Raji (cell line): ENCODE data around the gene SYT13.

ENCODE experiments used
- POLR2A ChIP-seq: IDR thresholded peaks from 2 replicates; pipeline ENCODE4 v1.6.1; 2011; ENCODE audit warnings: low read depth, low read length, control low read depth; ENCODE audit not compliant: insufficient read depth

Gene SYT13

DNA sequence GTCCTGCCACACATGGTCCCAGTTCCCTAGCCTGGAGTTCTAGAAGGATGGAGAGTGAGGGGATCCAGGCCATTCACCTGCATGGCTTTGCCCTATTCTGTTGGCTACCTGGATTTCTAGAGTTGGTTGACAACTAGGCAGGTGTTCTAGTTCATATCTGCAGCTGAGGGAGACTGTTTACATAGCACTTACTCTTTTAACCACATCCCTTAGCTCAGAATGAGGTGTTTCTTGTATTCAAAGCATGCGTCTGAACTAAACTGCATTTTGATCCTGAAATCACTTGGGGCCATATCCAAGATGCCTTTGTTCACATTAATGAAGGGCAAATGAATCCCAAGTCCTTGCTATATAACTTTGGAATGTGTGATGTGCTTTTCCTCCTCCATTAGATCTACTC lies 60.9 kb downstream of the SYT13 start:
- no peak for TF ChIP-seq POLR2A

DNA sequence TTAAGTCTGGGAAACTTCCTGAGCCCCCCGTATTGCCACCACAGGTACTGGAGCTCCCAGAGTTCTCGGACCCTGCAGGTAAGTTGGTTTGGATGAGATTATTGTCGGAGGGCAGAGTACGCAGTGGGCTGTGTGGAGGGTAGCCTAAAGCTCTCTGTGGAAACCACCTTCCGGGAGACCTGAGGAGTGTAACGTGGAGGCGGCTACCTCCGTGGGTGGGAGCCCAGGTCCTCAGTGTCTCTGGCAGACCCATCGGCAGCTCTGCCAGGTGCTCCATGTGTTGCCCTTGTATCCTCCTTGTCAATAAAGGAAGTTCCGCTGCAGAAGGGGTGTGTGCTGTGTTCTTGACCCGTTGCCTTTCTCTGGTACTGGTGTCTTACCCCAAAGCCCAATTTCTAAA lies 61.4 kb downstream of the SYT13 start:
- TF ChIP-seq POLR2A: no peak

DNA sequence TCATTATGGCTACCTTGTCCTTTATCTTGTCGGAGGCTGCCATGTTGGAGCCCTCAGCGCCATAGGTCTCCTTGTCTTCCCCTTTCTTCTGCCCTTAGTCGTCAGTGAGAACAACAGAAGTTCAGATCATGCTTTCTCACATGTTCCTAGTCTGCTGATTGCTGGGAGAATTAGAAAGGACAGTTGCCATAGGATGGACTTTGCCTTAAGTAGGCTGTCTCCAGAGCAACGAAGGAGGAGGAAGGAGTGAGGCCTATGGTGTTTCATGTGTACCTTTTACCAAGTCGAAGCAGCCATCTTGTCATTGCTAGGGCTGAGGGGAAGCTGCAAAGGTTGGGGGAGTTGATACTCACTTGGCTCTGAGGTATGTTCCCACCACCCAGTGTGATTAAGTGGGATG lies 62.6 kb downstream of the SYT13 start:
- TF ChIP-seq POLR2A: no peak

DNA sequence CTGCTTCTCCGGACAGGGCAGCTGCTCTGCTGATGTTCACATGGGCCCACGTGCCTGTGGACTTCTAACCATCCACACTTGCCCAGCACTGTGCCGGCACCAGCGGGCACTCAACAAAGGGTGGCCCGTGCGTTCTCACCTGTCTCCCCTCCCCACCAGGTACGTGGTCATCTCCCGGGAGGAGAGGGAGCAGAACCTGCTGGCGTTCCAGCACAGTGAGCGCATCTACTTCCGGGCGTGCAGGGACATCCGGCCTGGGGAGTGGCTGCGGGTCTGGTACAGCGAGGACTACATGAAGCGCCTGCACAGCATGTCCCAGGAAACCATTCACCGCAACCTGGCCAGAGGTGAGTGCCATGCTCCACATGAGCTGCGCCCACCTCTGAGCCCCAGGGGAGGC lies 66.7 kb downstream of the SYT13 start:
- no peak for TF ChIP-seq POLR2A

DNA sequence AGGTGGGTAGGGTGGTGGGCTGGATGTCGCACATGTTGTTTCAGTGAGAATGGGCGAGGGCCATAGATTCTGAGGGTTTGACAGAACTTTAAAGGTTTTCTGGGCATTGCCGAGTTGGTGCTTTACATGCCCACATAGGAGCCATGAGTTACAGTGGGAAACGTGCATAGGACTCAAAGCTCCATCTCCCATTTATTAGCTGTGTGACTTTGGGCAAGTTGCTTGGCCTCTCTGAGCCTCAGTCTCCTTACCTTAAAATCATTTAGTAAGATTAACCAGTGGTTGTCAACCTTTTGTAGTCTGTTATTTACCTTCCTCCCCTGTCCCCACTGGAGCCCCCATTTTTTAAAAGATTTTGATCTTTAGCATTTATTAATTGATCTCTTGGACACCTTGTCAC lies 67.4 kb downstream of the SYT13 start:
- no peak for TF ChIP-seq POLR2A

DNA sequence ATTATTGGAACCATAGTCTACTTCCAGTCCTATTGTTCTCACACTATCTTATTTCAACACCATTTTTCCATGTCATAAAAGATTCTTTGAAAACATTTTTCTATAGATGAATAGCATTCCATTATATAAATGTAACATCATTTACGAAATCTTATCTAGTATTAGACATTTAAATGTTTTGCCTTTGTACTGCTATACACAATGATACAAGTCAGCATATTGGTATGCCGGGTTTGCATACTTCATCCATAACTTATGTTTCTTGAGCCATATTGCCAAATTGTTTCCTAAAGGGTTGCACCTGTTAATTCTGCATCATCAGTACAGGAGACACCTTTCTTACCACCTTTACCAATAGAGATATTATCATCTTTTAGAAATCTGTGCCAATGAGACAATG lies 68.2 kb downstream of the SYT13 start:
- no peak for TF ChIP-seq POLR2A

DNA sequence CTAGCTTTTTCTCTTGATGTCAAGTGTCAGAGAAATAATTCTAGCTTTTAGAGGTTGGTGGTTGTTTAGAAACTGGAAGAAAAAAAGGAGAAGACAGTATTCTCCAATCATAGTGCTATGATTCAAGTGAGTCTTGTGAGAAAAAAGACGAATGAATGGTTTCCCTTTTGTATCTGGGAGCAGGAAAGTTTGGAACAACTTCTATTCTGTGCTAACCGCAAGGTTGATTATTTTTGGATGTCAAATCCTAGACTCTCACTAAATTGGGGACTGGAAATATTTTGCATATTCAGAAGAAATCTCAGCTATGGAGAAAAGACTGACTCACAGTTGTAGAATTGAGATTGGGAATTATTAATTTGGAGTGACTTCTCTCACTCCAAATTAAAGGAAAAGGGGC lies 69.2 kb downstream of the SYT13 start:
- TF ChIP-seq POLR2A: no peak

DNA sequence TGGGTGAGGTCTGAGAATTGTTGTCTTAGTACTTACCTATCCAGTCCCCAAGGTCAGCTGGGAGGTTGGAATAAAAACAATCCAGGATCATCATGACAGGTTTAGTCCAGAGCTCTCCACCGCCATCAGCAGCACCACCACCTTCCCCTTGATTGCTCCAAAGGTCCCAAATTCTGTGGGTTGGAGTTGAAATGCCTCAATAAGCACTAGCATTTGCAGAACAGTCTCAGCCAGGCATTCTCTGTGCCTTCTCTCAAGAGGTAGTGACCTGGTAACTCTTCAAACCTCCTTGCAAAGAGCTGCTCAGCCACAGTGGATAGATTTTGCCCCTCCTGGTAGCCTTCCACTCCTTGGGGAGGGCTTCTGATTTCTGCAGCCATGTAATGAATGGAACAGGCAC lies 70.1 kb downstream of the SYT13 start:
- no peak for TF ChIP-seq POLR2A

DNA sequence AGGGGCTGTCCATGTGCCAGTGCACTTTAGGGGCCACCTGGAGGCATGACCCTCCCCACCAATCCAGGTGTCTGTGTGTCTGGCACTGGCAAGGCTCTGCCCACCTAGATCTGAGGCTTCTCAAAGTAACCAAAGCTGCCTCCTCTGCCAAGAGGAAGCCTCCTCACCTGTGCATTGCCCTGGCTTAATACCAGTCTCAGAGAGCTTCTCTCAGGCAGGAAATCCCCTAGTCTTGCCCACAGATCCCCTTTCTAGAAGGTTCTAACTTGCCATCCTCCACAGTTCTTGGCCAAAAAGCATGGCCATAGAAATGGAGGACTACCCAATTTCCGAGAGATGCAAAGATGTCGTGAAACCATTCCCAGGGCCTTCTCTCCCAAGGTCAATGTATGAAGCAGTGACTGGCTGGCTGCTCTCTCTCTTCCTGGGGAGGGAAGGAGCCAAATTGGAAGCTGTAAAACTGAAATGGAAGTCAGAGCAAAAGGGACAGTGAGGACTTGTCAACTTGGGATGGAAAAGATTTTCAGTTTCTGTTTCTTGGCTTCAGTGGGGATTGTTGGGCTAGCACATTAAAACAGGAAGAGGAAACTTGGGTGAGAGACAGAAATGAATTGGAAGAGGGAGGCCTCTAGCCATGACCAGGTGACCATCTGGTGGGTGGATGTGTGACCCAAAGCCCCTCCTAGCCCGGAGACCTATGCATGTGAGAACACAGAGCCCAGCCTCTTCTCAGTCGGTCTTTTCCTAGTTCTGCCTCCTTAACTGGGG lies 70.9 kb downstream of the SYT13 start:
- no peak for TF ChIP-seq POLR2A

DNA sequence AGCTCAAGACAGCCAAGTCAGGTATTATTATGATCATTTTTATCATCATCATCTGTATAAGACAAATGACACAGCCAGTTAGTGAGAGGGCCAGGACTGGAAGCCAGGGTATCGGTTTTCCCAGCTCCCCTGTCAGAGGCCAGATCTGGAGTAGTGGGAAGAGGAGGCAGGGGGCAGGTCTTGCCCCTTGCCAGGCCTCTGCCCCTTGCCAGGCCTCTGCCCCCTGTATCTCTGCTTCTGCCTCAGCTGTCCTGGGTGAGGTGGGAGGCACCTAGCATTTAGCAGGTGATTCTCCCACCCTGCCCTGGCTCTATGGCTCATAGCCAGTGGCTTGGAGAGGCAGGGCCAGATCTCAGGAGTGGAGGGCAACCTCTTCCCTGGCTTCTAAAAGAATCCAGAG lies 72.4 kb downstream of the SYT13 start:
- no peak for TF ChIP-seq POLR2A

DNA sequence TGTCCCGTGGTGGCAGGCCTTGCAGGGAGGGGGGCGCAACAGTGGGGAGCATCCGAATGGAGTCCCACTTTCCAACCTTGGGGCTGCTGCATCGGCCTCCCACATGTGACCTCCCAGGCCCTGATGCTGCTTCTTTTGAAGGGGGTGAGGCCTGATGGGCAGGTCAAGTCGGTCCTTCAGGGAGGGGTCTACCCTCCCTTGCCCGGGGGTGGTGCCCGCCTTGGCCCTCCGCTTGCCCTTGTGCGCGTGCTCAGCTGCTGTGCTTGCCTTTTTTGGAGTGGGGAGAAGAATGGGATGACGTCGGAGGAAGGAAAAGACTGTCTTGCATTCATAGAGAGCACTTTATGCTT lies 72.8 kb downstream of the SYT13 start:
- TF ChIP-seq POLR2A: no peak

DNA sequence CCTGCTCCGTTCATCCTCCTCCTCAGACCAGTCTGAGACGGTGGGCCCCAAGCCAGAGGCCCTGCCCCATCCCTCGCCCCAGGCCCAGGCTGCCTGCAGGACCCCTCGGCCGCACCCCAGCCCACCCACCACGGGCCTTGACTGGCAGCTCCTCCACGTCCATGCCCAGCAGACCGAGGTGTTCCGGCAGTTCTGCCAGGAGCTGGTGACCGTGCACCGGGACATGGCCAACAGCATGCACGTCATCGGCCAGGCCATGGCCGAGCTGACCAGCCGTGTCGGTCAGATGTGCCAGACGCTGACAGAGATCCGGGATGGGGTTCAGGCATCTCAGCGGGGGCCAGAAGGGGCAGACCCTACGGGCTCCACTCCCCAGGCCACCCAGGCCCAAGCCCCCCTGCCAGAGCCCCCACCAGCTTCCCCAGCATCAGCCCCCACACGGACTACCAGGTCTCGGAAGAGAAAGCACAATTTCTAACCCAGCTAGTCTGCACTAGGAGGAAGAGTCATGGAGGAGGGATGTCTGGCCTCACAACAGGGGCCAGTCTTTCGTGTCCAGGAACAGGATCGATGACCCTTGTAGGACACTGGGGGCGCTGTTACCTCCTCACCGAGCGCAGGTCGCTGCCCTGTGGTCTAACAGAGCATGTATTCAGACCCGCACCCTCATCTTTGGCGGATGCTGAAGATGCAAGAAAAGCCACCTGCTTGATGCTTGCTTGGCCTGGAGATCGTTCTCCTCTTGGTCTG lies 73.4 kb downstream of the SYT13 start:
- no peak for TF ChIP-seq POLR2A

DNA sequence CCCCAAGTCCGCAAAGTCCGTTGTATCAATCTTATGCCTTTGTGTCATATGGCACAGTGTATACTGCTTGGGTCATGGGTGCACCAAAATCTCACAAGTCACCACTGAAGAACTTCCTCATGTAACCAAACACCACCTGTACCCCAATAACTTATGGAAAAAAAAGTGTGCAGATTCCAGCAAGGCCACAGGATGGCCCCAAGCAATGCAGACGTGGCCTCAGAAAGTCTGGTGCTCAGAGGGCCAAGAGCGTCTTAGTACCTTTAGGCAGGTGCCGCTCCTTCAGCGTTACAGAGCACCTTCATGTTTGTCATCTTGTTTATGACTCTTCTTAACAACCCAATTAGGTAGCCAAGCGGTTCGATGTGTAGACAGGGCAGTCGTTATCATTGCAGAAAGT lies 74.4 kb downstream of the SYT13 start:
- TF ChIP-seq POLR2A: no peak

DNA sequence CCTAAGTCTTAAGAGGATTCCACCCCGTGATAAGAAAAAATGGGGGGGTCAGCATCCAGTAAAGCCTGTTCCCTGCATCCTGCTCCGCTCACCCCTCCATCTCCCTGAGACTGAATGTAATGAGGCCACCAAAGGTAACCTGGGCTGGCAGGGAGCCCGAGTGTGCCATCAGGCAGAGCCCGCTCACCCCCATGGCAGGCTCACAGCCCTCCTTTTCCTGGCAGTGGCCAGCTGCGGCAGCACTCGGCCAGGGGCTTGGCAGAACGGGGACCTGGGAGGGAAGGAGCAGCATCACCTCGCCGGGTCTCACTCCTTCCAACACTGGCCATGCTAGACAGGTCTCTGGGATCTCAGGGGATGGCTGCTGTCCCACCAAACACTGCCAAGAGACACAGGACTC lies 75.3 kb downstream of the SYT13 start:
- no peak for TF ChIP-seq POLR2A

DNA sequence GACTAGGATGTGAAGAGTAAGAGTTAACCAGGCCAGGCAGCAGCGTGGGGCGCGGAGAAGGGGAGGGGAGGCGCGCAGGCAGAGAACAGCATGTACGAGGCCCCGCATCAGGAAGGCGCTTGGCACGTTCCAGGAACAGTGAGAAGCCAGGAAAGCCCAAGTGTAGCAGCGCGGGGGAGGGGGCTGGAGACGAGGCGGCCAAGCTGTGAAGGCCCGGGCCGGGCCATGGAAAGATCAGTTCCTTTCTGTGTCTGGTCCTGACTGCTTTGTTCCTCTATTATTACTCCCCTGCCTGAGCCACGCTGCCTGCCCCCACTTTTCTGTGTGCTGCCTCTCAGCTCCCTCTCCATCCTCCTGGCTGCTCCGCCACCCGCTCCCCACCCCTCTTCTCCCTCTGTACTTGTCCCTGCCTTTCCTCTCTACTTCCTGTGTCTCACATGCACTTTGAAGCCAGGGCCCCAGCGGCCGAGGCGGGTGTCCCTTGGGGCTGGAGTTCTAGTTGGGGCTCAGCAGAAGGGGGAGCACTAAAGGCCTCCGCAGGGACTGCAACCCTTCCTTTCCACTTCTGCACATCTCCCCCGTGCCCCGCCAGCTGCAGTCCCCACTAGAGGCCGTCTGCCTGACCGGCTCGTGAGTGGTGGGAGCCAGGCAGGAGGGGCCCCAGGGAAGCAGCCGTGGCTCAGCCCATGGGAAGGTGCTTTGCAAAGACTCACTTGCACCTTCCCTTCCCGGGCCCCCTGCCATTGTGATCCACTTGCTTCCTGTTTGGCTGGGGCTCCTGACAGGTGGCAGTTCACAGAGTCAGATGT lies 76.0 kb downstream of the SYT13 start:
- no peak for TF ChIP-seq POLR2A
